Heart right ventricle (tissue), 16 donors: ENCODE measurements around the gene MRAS. TPM values are rescaled to one million over a fixed set of nuclear protein-coding genes. Genes with fewer than 3 reads are reported as not detected.

Experiments used
- ATAC-seq, 8 donors: fragments of 200-7000 bp; cut with Tn5 transposase; one replicate each; pipeline ENCODE4 v1.9.1; 2020; ENCODE audit warnings: mild to moderate bottlenecking in 8 of 8, moderate library complexity in 8 of 8, moderate number of reproducible peaks in 1 of 8
- DNase-seq, 2 donors: peaks; one replicate each; pipeline ENCODE4 v3.0.0-alpha.2; 2020
- H3K27ac ChIP-seq, 10 donors: fragments of 200-600 bp; sonication (generic) in 2 of 10; one replicate each; pipeline versions ENCODE4 v1.5.0 to v1.8.0; 2020 to 2022; ENCODE audit warnings: mild to moderate bottlenecking in 3 of 10
- H3K27me3 ChIP-seq, 7 donors: fragments of 200-600 bp; one replicate each; pipeline ENCODE4 v1.8.0; 2021 to 2022; ENCODE audit warnings: mild to moderate bottlenecking in 2 of 7
- H3K36me3 ChIP-seq, 9 donors: fragments of 200-600 bp; sonication (generic) in 1 of 9; one replicate each; pipeline versions ENCODE4 v1.5.0 to v1.8.0; 2020 to 2022; ENCODE audit warnings: mild to moderate bottlenecking in 2 of 9
- H3K4me1 ChIP-seq, 9 donors: fragments of 200-600 bp; sonication (generic) in 1 of 9; one replicate each; pipeline versions ENCODE4 v1.5.0 to v1.8.0; 2020 to 2022; ENCODE audit warnings: mild to moderate bottlenecking in 4 of 9
- H3K4me3 ChIP-seq, 10 donors: fragments of 200-600 bp; sonication (generic) in 2 of 10; one replicate each; pipeline versions ENCODE4 v1.5.0 to v1.8.0; 2020 to 2022; ENCODE audit warnings: mild to moderate bottlenecking in 7 of 10, moderate library complexity in 2 of 10
- H3K9me3 ChIP-seq, 11 donors: fragments of 200-600 bp in 10 of 11; sonication (generic) in 2 of 11; one replicate each; pipeline versions ENCODE4 v1.5.0 to v1.8.0; 2013 to 2022; ENCODE audit warnings: mild to moderate bottlenecking in 2 of 11, control low read depth in 1 of 11, moderate library complexity in 1 of 11
- WGBS, 2 donors: extraction: QIAGEN DNeasy Blood & Tissue Kit; methylation state at CpG; one replicate each; pipeline ENCODE4 v1.1.7; 2013; ENCODE audit warnings: inconsistent platforms in 1 of 2; 5-methylcytosine and 5-hydroxymethylcytosine counted together
- intact Hi-C, 10 donors: fragments of 100-400 bp; cut with DNase I; formaldehyde crosslinking; loops; one replicate each; pipeline versions ENCODE4 v1.11.1 to v1.14.2; 2022
- polyA plus RNA-seq, 2 donors: library from polyadenylated mRNA; stranded (reverse); fragments of 200-250 nt; gene quantifications; one replicate each; pipeline ENCODE4 v1.2.3, GENCODE V29; 2013
- total RNA-seq, 10 donors: library from RNA; stranded (reverse); fragmentation: NEBNext Ultra II Directional in 3 of 10; extraction: Animal tissue kit (Norgen Biotek cat#: 25700) in 3 of 10; gene quantifications; one replicate each; pipeline versions ENCODE4 v1.2.1 to v1.2.4, GENCODE V29; 2021 to 2023
- TF ChIP-seq, protein P1 (sequence below), 9 donors: fragments of 200-600 bp; sonication (generic) in 2 of 9; IDR thresholded peaks; one replicate each; pipeline versions ENCODE4 v1.5.0 to v1.8.0; 2021 to 2022; ENCODE audit warnings: antibody characterized with exemption in 9 of 9, mild to moderate bottlenecking in 5 of 9, moderate library complexity in 1 of 9
- donor health status: Arrhythmogenic right ventricular cardiomyopathy.
- donor health status: ischemic (EF 13 %, LVEDD 7.1; RV severe dilation, severe dysfunction).
- donor health status: healthy with polysubstance abuse.
- donor health status: DM: no; HTN: yes; CAD: no.
- donor health status: DM: no; HTN: no; CAD: no.
- donor health status: ischemic (EF 25% LVEDD 6.9; RV normal size, moderate dysfunction).
- donor health status: ischemic (EF 25% LVEDD 5.7; RV mildly dilated, moderate dysfunction).
- donor health status: healthy.
- donor health status: DM: yes; HTN: yes; CAD: no.
- donor health status: Ischemic cardiomyopathy.
- donor health status: ischemic (EF 35%, LVEDD 5.7; RV mildly dilated, moderate dysfunction).
- donor health status: nonischemic (EF 11% LVEDD 7.7; RV severe dilation, severe dysfunction).
- donor health status: DM: yes; HTN: yes; CAD: no.
- donor health status: PGD.
- donor health status: ischemic (EF 29% LVEDD 5.4; RV normal size, mild dysfunction).
- donor health status: nonischemic (EF 23%, LVEDD 6.1; RV moderate dilation, normal function).

MRAS gene
- total and polyA plus RNA-seq, 12 donors = 78.6 to 381 (median 256) TPM

- H3K4me1 ChIP-seq = peaks cover 7 to 87% (median 41%) of the 10 kb centered on the region in 9 donors
- WGBS, 2 donors = 87 to 89% methylated on average over 5 of the region's 5 CpGs
- intact Hi-C loops = loop anchor here in 8 of 10 donors (5.0 to 10.0 kb wide), 5 partner anchors 32 to 62 kb away; partner anchors contain the start of gene MRAS (in 5 of the 8)
- TF ChIP-seq, protein P1, sequence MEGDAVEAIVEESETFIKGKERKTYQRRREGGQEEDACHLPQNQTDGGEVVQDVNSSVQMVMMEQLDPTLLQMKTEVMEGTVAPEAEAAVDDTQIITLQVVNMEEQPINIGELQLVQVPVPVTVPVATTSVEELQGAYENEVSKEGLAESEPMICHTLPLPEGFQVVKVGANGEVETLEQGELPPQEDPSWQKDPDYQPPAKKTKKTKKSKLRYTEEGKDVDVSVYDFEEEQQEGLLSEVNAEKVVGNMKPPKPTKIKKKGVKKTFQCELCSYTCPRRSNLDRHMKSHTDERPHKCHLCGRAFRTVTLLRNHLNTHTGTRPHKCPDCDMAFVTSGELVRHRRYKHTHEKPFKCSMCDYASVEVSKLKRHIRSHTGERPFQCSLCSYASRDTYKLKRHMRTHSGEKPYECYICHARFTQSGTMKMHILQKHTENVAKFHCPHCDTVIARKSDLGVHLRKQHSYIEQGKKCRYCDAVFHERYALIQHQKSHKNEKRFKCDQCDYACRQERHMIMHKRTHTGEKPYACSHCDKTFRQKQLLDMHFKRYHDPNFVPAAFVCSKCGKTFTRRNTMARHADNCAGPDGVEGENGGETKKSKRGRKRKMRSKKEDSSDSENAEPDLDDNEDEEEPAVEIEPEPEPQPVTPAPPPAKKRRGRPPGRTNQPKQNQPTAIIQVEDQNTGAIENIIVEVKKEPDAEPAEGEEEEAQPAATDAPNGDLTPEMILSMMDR (IDR thresholded peaks at IDR 0.05) = no peak
- H3K27me3 ChIP-seq = no peaks in the 10 kb centered on the region
- no peaks in the 10 kb centered on the region for H3K9me3 ChIP-seq
- peak overlapping the region in 7 of 10 donors; percentile 28 to 92 (median 75) for H3K27ac ChIP-seq
- no peak overlapping the region for H3K4me3 ChIP-seq
- DNase-seq (no peak), ATAC-seq (no peak)
- peaks cover 0 to 27% (median 10%) of the 10 kb centered on the region in 9 donors for H3K36me3 ChIP-seq
Observed at GRCh38 chr3:138394686-138395085, 46.3 kb downstream of the MRAS start.

DNA sequence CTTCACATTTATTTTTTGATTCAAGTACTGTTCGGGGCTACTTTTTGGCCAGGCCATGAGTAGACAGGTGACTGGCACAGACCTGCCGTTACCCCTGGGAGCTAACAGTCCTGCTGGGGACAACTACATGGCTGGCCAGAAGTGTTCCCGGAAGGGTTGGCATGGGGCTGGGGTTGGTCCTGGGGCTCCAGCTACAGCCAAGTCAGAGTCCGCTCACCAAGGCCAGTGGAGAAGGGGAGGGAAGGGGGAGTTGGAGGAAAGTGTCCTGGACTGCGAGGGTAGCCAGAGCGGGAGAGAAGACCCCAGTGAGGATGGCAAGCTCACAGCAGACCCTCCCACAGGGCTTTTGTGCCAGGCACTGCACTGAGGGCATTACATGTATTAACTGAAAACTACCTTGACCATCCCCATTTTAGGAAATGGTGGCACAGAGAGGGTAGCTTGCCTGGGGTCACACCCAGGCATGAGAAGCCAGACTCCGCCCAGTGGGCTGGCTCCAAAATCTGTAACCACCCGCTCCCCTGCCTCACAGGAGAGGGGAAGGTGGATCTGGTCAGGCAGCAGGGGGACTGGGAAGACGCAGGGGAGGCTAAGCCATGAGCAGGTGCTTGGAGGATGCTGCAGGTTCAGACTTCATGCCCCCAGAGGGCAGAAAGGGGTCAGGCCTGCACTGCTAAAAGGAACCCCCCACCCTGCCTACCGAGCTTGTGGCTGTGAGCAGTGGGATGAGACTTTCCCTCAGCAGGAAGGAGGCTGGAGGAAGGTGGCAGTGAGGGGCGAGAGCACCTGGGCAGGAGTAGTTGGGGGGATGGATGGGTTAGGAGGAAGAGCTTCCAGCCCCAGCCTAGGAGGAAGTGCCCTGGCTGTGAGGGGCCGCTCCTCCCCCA is 47.7 kb downstream of the MRAS start:
- TF ChIP-seq, protein P1 (IDR thresholded peaks at IDR 0.05) = no peak
- H3K9me3 ChIP-seq = no peaks in the 10 kb centered on the region
- intact Hi-C loops = loop anchor here in 8 of 10 donors (5.0 to 10.0 kb wide), 5 partner anchors 34 to 64 kb away; partner anchors contain the start of gene MRAS (in 5 of the 8)
- 71 to 85% methylated on average over 12 of the region's 12 CpGs for WGBS, 2 donors
- ATAC-seq = peak; percentile 26 to 88 (median 68)
- peaks cover 0 to 83% (median 38%) of the 10 kb centered on the region in 9 donors for H3K4me1 ChIP-seq
- no peaks in the 10 kb centered on the region for H3K27me3 ChIP-seq
- H3K27ac ChIP-seq = peak overlapping the region; percentile 9 to 92 (median 68)
- H3K36me3 ChIP-seq = peaks cover 0 to 41% (median 14%) of the 10 kb centered on the region in 9 donors
- H3K4me3 ChIP-seq = no peak overlapping the region
- DNase-seq = peak; percentile 44 to 57

GRCh38 chr3:138396752-138397410 is 48.5 kb downstream of the MRAS start:
- Histone ChIP-seq H3K4me3 (no peak overlapping the region), H3K4me1 (peaks cover 0 to 85% (median 41%) of the 10 kb centered on the region in 9 donors), H3K36me3 (peaks cover 0 to 49% (median 21%) of the 10 kb centered on the region in 9 donors), H3K27ac (peak overlapping the region in 9 of 10 donors; percentile 28 to 92 (median 71)), H3K9me3 (no peaks in the 10 kb centered on the region), H3K27me3 (no peaks in the 10 kb centered on the region)
- 75 to 80% methylated on average over 14 of the region's 14 CpGs for WGBS, 2 donors
- ATAC-seq (peak in 5 of 8 donors; percentile 2 to 34 (median 6)), DNase-seq (no peak)
- TF ChIP-seq, protein P1 (IDR thresholded peaks at IDR 0.05) = no peak
- intact Hi-C loops = loop anchor here in 8 of 10 donors (5.0 to 10.0 kb wide), 5 partner anchors 35 to 65 kb away; partner anchors contain the start of gene MRAS (in 5 of the 8)

DNA sequence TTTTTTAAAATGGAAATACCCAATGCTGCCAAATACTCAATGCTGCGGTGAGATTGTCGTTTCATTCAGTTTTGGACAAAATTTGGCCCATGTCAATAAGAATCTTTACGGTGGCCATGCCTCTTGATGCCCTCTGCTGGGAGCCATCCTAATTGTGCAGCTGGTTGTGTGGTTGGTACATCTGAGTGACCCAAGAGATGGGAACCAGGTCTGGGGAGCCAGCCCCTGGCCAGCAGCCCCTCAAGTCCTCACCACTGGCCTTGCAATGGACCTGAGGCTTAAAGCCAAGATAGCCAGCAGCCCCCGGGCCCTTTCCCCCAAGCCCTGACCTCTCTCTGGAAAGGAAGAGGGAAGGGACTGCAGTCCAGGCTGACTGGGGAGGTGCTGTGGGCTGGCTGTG is 49.6 kb downstream of the MRAS start:
- Histone ChIP-seq H3K9me3 (no peaks in the 10 kb centered on the region), H3K4me3 (no peak overlapping the region), H3K27ac (peak overlapping the region in 7 of 10 donors; percentile 28 to 92 (median 75)), H3K36me3 (peaks cover 0 to 60% (median 26%) of the 10 kb centered on the region in 9 donors), H3K27me3 (no peaks in the 10 kb centered on the region), H3K4me1 (peaks cover 0 to 92% (median 42%) of the 10 kb centered on the region in 9 donors)
- ATAC-seq (no peak), DNase-seq (no peak)
- WGBS, 2 donors = 74 to 76% methylated on average over 4 of the region's 4 CpGs
- TF ChIP-seq, protein P1 (IDR thresholded peaks at IDR 0.05) = peak in 6 of 9 donors; percentile 15 to 46 (median 38)
- intact Hi-C loops = loop anchor here in 8 of 10 donors (5.0 to 10.0 kb wide), 5 partner anchors 36 to 66 kb away; partner anchors contain the start of gene MRAS (in 5 of the 8)
